GM18508 (cell line): Measurements from ENCODE around the gene FUBP3.

Experiments used
- ATAC-seq: cut with Tn5 transposase; IDR thresholded peaks from one replicate; pipeline ENCODE4 v1.9.1; 2021; ENCODE audit warnings: moderate number of reproducible peaks; ENCODE audit not compliant: insufficient read depth, unreplicated experiment

FUBP3 gene, protein sequence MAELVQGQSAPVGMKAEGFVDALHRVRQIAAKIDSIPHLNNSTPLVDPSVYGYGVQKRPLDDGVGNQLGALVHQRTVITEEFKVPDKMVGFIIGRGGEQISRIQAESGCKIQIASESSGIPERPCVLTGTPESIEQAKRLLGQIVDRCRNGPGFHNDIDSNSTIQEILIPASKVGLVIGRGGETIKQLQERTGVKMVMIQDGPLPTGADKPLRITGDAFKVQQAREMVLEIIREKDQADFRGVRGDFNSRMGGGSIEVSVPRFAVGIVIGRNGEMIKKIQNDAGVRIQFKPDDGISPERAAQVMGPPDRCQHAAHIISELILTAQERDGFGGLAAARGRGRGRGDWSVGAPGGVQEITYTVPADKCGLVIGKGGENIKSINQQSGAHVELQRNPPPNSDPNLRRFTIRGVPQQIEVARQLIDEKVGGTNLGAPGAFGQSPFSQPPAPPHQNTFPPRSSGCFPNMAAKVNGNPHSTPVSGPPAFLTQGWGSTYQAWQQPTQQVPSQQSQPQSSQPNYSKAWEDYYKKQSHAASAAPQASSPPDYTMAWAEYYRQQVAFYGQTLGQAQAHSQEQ

GRCh38 chr9:130578865-130579737 lies at the start of gene FUBP3:
TSS of gene FUBP3 (plus strand) at chr9:130579577. CDS start at chr9:130579681, 104 bp downstream.
- ATAC-seq: peak; percentile 58

DNA sequence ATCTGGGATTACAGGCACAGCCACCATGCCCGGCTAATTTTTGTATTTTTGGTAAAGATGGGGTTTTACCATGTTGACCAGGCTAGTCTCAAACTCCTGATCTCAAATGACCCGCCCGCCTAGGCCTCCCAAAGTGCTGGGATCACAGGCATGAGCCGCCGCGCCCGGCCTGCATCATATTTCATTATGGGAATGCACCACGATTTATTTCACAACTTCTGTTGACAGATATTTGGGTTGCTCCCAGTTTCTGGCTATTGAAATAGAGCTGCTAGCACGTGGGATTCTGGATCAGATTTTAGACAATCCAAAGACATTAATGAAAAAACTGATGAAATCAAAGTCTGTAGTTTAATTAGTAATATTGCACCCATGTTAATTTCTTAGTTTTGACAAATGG lies 48.4 kb upstream of the FUBP3 start:
- no peak for ATAC-seq

- no peak for ATAC-seq
These were observed 47.7 kb upstream of the FUBP3 start for GRCh38 chr9:130531670-130532069.

DNA sequence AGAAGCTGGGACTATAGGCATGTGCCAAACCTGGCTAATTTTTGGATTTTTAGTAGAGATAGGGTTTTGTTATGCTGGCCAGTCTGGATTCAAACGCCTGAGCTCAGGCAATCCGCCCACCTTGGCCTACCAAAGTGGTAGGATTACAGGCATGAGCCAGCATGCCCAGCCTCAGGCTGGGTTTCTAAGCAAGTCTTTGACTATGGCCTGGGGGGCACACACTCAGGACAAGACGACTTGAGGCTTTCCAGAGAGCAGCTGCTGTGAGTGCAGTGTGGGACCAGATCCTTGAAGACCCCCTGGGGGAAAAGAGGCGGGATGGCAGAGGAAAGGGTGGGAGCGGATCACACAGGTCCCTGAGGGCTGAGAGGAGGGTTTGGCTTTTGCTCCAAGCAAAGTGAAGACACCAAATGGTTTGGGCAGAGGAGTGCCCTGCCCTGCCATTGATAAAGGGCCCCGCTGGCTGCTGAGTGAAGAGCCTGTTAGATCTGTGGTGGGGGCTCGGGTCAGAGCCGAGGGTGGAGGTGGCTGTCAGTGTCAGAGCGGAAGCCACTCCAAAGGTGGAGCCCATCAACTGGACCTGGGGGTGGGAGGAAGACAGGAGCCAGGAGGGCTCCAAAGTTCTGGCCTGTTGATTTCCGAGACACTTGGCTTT lies 46.8 kb upstream of the FUBP3 start:
- no peak for ATAC-seq

GRCh38 chr9:130535818-130536521 lies 43.4 kb upstream of the FUBP3 start:
- ATAC-seq: no peak

GRCh38 chr9:130536701-130537107 lies 42.7 kb upstream of the FUBP3 start:
- no peak for ATAC-seq

DNA sequence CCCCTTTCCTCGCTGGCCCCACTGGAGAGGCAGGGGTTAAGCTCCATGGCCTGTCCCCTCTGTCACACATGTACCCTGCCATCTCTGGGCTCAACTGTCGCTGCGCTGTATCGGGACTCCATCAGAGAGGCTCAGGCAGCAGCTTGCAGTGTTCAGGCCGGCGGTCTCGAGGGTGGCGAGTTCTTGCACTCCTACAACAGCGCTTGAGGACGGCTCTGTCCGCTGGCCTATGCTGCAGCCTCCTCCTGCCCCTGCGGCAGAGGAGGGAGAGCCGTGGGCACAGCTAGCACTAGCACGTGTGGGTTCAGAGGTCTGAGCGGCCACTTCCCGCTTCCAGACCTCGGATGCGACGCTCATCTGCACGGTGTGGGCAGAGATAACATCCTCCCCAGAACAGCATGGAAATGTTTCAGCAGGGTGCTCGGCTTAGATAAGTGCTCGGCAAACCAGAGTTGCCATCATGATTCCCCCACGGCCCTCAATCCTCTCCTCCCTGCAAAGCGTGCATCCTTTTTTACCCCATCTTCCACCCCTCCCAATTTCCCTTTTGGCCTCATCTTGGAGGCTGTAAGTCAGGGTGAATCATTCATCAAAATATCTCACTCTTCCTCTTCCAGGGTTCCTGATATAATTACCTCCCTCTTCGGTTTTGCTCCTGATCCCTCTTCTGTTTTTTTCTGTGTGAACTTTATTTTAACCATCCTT lies 41.9 kb upstream of the FUBP3 start:
- no peak for ATAC-seq

DNA sequence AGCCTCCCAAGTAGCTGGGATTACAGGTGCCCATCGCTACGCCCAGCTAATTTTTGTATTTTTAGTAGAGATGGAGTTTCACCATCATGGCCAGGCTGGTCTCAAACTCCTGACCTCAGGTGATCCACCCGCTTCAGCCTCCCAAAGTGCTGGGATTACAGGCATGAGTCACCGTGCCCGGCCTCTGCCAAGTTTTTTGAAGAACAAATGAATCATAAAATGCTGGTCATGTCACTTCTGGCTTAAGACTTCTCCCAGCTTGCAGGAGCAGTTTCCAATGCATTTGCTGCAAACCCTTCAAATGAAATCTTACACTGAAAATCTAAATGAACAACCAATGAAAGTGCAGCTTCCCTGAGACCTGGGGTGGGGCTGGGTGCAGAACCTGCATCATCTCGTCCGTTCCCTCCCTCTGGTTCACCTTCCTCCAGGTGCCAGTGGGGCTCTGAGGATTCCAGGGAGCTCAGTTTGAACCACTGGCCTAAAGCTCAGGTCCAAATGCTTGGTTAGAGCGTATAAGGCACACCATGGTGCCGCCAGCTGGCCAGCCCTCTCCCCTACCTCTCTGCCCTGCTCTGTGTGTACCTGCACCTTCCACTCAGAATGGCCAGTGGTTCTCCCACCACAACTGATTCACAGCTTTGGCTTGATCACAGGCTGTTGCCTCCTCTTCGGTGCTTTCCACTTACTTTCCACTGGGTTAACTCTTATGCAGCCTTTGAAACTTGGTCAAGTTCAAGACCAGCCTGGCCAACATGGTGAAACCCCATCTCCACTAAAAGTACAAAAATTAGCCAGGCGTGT lies 39.8 kb upstream of the FUBP3 start:
- ATAC-seq: no peak

- ATAC-seq: no peak
These were observed 37.8 kb upstream of the FUBP3 start for GRCh38 chr9:130541533-130541932.

DNA sequence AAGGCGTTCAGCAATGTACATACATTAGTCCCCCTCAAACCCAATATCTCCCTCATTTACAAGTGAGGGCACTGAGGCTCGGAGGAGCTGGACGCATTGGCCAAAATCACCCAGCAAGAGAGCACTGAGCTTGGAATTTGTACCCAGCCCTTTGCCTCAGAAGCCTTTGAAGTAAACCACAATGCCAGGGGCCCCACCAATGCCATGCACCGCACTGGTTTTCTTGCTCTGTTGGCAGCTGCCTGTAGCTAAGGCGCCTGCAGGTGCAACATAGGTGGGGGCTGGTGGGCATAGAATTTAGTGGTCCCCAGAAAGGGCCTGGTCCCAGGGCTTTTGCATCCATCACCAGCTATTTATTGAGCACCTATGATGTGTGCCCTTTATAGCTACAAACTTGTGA lies 37.3 kb upstream of the FUBP3 start:
- no peak for ATAC-seq

DNA sequence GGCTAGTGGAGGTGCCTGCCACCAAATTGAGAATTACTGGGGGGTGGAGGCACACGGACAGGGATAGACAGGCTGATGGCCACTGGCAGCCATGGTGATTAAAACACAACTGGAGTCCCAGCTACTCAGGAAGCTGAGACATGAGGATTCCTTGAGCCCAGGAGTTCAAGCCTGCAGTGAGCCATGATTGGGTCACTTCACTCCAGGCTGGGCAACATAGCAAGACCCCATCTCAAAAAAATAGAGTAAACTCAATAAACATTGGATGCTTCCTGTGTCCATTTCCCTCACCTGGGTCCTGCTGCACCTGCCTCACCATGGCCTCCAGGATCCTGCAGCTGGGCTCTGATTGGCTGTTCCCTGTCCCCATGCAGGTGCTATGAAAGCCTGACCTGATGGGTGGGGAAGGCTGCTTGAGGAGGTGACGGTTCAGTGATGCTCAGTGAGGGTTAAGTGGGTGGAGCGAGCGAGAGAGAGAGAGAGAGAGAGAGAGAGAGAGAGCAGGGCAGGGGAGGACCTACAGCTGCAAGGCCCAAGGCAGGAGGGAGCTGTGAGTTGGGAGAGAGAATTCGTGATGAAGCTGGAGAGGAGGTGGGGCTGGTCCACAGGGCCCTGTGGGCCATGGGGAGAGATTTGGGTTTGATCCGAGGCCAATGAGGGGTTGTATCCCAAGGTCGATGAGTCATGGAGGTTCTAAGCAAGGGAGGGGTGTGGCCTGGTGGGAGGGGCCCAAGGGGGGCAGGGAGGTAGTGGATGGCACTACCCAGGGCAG lies 36.7 kb upstream of the FUBP3 start:
- no peak for ATAC-seq

GRCh38 chr9:130543368-130543767 lies 36.0 kb upstream of the FUBP3 start:
- ATAC-seq: no peak

- ATAC-seq: no peak
These were observed 35.5 kb upstream of the FUBP3 start for GRCh38 chr9:130543859-130544258.

GRCh38 chr9:130544364-130544763 lies 35.0 kb upstream of the FUBP3 start:
- ATAC-seq: no peak

- no peak for ATAC-seq
These were observed 31.3 kb upstream of the FUBP3 start for GRCh38 chr9:130548103-130548502.

DNA sequence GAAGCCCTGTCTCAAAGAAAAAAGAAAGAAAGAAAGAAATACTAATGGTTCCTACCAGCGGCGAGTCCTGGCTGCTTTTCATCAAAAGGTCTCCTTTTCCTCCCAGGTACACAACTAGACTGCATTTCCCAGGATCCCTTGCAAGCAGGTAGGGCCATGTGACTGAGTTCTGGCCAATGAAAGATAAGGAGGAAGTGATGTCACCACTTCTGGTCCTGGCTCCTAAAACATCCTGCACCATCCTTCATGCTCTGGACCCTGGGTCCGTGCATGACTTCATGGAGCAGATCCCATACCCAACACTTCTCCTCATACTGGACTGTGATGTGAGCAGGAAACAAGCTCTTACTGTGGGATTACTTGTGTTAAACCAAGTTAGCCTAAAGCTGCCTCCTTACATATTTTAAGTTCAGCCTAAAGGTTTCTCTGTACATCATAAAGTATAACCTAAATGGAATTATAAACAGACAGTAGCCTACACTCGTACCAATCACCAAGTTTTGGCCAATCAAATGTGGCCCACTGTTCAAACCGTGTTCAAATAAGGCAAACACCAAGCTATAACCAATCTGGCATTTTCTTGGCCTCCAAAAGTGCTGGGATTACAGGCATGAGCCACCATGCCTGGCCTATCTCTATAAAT lies 30.2 kb upstream of the FUBP3 start:
- ATAC-seq: no peak

GRCh38 chr9:130554606-130555005 lies 24.8 kb upstream of the FUBP3 start:
- ATAC-seq: no peak
